NT2/D1 (cell line): ENCODE data around the gene NRXN3.

Experiments used
- SUZ12 ChIP-seq: IDR thresholded peaks from 2 replicates; pipeline ENCODE4 v1.6.1; 2011; ENCODE audit not compliant: insufficient read length, insufficient read depth; ENCODE audit errors: extremely low read depth
- YY1 ChIP-seq: IDR thresholded peaks from 2 replicates; pipeline ENCODE4 v1.6.1; 2011; ENCODE audit not compliant: insufficient read length, insufficient read depth
- ZNF274 ChIP-seq: IDR thresholded peaks from 2 replicates; pipeline ENCODE4 v1.6.1; 2011; ENCODE audit warnings: mild to moderate bottlenecking, low read depth, low read length

GRCh38 chr14:79791055-79791732 is 1621.0 kb downstream of the NRXN3 start:
- TF ChIP-seq SUZ12: no peak
- no peak for TF ChIP-seq ZNF274
- no peak for TF ChIP-seq YY1
